ENCODE data around the gene TIMMDC1.
"Not testable (repeated sequence)": the region's sequence is repeated elsewhere in the genome, so short reads cannot be mapped to it uniquely, and the experiment has no call there.

The TIMMDC1 gene

GRCh38 chr3:119553823-119554415 is 55.6 kb downstream of the TIMMDC1 start:
- in situ Hi-C loops (cut with MboI; ENCODE audit: low sequenced_read_pairs), result no loop called here

GRCh38 chr3:119555309-119555735 is 57.0 kb downstream of the TIMMDC1 start:
- in situ Hi-C loops (cut with MboI; ENCODE audit: low sequenced_read_pairs), result no loop called here

GRCh38 chr3:119555929-119556328 is 57.6 kb downstream of the TIMMDC1 start:
- in situ Hi-C loops (cut with MboI; ENCODE audit: low sequenced_read_pairs), result no loop called here

- in situ Hi-C loops (cut with MboI; ENCODE audit: low sequenced_read_pairs), result no loop called here
These were observed 59.0 kb downstream of the TIMMDC1 start for GRCh38 chr3:119557192-119557876.

- in situ Hi-C loops (cut with MboI; ENCODE audit: low sequenced_read_pairs), result no loop called here
These were observed 59.5 kb downstream of the TIMMDC1 start for GRCh38 chr3:119557877-119558269.

- in situ Hi-C loops (cut with MboI; ENCODE audit: low sequenced_read_pairs), result no loop called here
These were observed 60.4 kb downstream of the TIMMDC1 start for GRCh38 chr3:119558626-119559317.

GRCh38 chr3:119559441-119559963 is 61.2 kb downstream of the TIMMDC1 start, which contains the start of gene CD80:
Gene CD80 (minus strand): TSS chr3:119559614. CDS start chr3:119557728, 1,886 bp downstream.
- in situ Hi-C loops (cut with MboI; ENCODE audit: low sequenced_read_pairs), result no loop called here

- in situ Hi-C loops (cut with MboI; ENCODE audit: low sequenced_read_pairs), result no loop called here
These were observed 61.8 kb downstream of the TIMMDC1 start for GRCh38 chr3:119560160-119560559.

GRCh38 chr3:119562307-119562961 is 64.1 kb downstream of the TIMMDC1 start:
- in situ Hi-C loops (cut with MboI; ENCODE audit: low sequenced_read_pairs), result no loop called here

GRCh38 chr3:119563334-119563733 is 65.0 kb downstream of the TIMMDC1 start:
- in situ Hi-C loops (cut with MboI; ENCODE audit: low sequenced_read_pairs), result not testable (repeated sequence)

GRCh38 chr3:119569156-119569555 is 70.8 kb downstream of the TIMMDC1 start:
- in situ Hi-C loops (cut with MboI; ENCODE audit: low sequenced_read_pairs), result no loop called here

GRCh38 chr3:119570229-119570628 is 71.9 kb downstream of the TIMMDC1 start:
- in situ Hi-C loops (cut with MboI; ENCODE audit: low sequenced_read_pairs), result no loop called here

- in situ Hi-C loops (cut with MboI; ENCODE audit: low sequenced_read_pairs), result no loop called here
These were observed 72.9 kb downstream of the TIMMDC1 start for GRCh38 chr3:119571230-119571629.

GRCh38 chr3:119571688-119572087 is 73.3 kb downstream of the TIMMDC1 start:
- in situ Hi-C loops (cut with MboI; ENCODE audit: low sequenced_read_pairs), result no loop called here

Measured in HL-60/S4 (cell line).